Endothelial cell of umbilical vein (primary cell): ENCODE data around the gene PSD2. TPM values are rescaled to one million over a fixed set of nuclear protein-coding genes. Genes with fewer than 3 reads are reported as not detected.

Experiments
- BruUV-seq: library from RNA; stranded (reverse); fragments of 400-500 nt; replicated peaks from 2 replicates; lab custom pipeline; 2021; lab: Mats Ljungman, UMichigan
- CTCF ChIA-PET: fragments of 300-600, 350-600 bp; sonication (Branson Sonifier 250); formaldehyde crosslinking; loops from one replicate; lab custom pipeline; 2021; ENCODE audit warnings: antibody characterized with exemption, inconsistent platforms; lab: Charles Lee
- POLR2A ChIA-PET: fragments of 300-600, 350-600 bp; sonication (Branson Sonifier 250); formaldehyde crosslinking; loops from one replicate; lab custom pipeline; 2021; ENCODE audit warnings: antibody characterized with exemption, inconsistent platforms; lab: Charles Lee
- DNase-seq: peaks from one replicate; pipeline ENCODE4 v3.0.0-alpha.2; 2011; ENCODE audit warnings: low read depth, low spot score
- FAIRE-seq: peaks from 2 replicates; lab custom pipeline; 2011; peaks lifted over from hg19 to GRCh38; lab: Jason Lieb, UNC
- H2AFZ ChIP-seq: 2 replicates; pipeline ENCODE4 v1.6.0; 2012; ENCODE audit warnings: low read depth, low read length, control low read depth, inconsistent platforms
- H3K27ac ChIP-seq: 2 replicates; pipeline ENCODE4 v1.5.1; 2011; ENCODE audit warnings: low read depth, mild to moderate bottlenecking, control low read depth, low read length, moderate library complexity; ENCODE audit not compliant: insufficient read depth
- H3K27me3 ChIP-seq, 2 experiments: 2 replicates each; pipeline versions ENCODE4 v1.6.0 to v1.6.1; 2011; ENCODE audit warnings: low read length in 2 of 2, mixed read lengths in 1 of 2; ENCODE audit not compliant: control insufficient read depth in 2 of 2, insufficient read depth in 2 of 2
- H3K36me3 ChIP-seq, 2 experiments: 2 replicates in 1 of 2; 3 replicates in 1 of 2; pipeline ENCODE4 v1.5.1; 2011; ENCODE audit warnings: low read length in 2 of 2, mild to moderate bottlenecking in 1 of 2, moderate library complexity in 1 of 2; ENCODE audit not compliant: control insufficient read depth in 2 of 2, insufficient read depth in 2 of 2; ENCODE audit errors: extremely low read depth in 1 of 2
- H3K4me1 ChIP-seq: 3 replicates; pipeline ENCODE4 v1.5.1; 2011; ENCODE audit warnings: mild to moderate bottlenecking, low read length; ENCODE audit not compliant: control insufficient read depth, insufficient read depth; ENCODE audit errors: extremely low read depth
- H3K4me2 ChIP-seq: 2 replicates; pipeline ENCODE4 v1.6.1; 2011; ENCODE audit warnings: low read length, control low read depth, mixed read lengths; ENCODE audit not compliant: insufficient read depth
- H3K4me3 ChIP-seq, 3 experiments: fragments of 200-600 bp in 1 of 3; sonication (generic), shearing (Covaris generic) in 1 of 3; replicated peaks in 1 of 3; 2 replicates each; pipeline ENCODE4 v1.5.1; 2011 to 2016; ENCODE audit warnings: control low read depth in 3 of 3, low read length in 3 of 3, mild to moderate bottlenecking in 2 of 3, inconsistent platforms in 1 of 3, low read depth in 1 of 3, moderate library complexity in 1 of 3; ENCODE audit not compliant: insufficient read depth in 1 of 3
- H3K79me2 ChIP-seq: 2 replicates; pipeline ENCODE4 v1.6.0; 2012; ENCODE audit warnings: low read length, inconsistent platforms; ENCODE audit not compliant: control insufficient read depth, insufficient read depth
- H3K9ac ChIP-seq: replicated peaks from 2 replicates; pipeline ENCODE3; 2011; ENCODE audit warnings: low read length, control low read depth; ENCODE audit not compliant: insufficient read depth; ENCODE audit errors: extremely low read depth
- H3K9me1 ChIP-seq: replicated peaks from 3 replicates; pipeline ENCODE4 v1.6.0; 2011; ENCODE audit warnings: mild to moderate bottlenecking, low read length; ENCODE audit not compliant: control insufficient read depth, insufficient read depth; ENCODE audit errors: extremely low read depth
- H3K9me3 ChIP-seq: replicated peaks from 2 replicates; pipeline ENCODE4 v1.5.1; 2012; ENCODE audit warnings: low read length, inconsistent platforms; ENCODE audit not compliant: control insufficient read depth, insufficient read depth
- H4K20me1 ChIP-seq: replicated peaks from 2 replicates; pipeline ENCODE3; 2011; ENCODE audit warnings: mild to moderate bottlenecking, low read length; ENCODE audit not compliant: control insufficient read depth, insufficient read depth; ENCODE audit errors: extremely low read depth
- EZH2 ChIP-seq: IDR thresholded peaks from 2 replicates; pipeline ENCODE4 v1.6.1; 2012; ENCODE audit warnings: borderline replicate concordance, low read depth, mild to moderate bottlenecking, moderate library complexity, low read length, inconsistent platforms; ENCODE audit not compliant: severe bottlenecking
- FOS ChIP-seq: IDR thresholded peaks from 2 replicates; pipeline ENCODE4 v1.6.1; 2011; ENCODE audit warnings: mild to moderate bottlenecking, low read length, moderate library complexity, borderline replicate concordance; ENCODE audit not compliant: insufficient read depth
- GATA2 ChIP-seq: IDR thresholded peaks from 2 replicates; pipeline ENCODE4 v1.7.0; 2011; ENCODE audit warnings: low read depth, mild to moderate bottlenecking, moderate library complexity, mixed read lengths, low read length; ENCODE audit not compliant: insufficient read length, insufficient read depth
- JUN ChIP-seq: IDR thresholded peaks from 2 replicates; pipeline ENCODE4 v1.6.1; 2011; ENCODE audit warnings: borderline replicate concordance, low read depth; ENCODE audit not compliant: insufficient read length, insufficient read depth
- MYC ChIP-seq: IDR thresholded peaks from one replicate; pipeline ENCODE4 v1.6.1; 2011; ENCODE audit warnings: mild to moderate bottlenecking, low read depth, low read length
- POLR2A ChIP-seq: IDR thresholded peaks from 2 replicates; pipeline ENCODE4 v1.6.1; 2012; ENCODE audit warnings: low read depth, mild to moderate bottlenecking, control low read depth, low read length
- POLR2AphosphoS5 ChIP-seq: IDR thresholded peaks from 2 replicates; pipeline ENCODE4 v1.6.1; 2012; ENCODE audit warnings: low read depth, mild to moderate bottlenecking, control low read depth, low read length, moderate library complexity; ENCODE audit not compliant: insufficient read depth
- dilution Hi-C: fragments of 300-500 bp; cut with MboI; formaldehyde crosslinking; loops from one replicate; pipeline ENCODE4 v1.15.0; 2019; ENCODE audit warnings: low sequenced_read_pairs; ENCODE audit not compliant: extremely low pct_ligation_motif_present
- intact Hi-C: fragments of 100-400 bp; cut with micrococcal nuclease; formaldehyde crosslinking; loops from one replicate; pipeline ENCODE4 v1.10.0; 2022
- polyA plus RNA-seq, 4 experiments: library from polyadenylated mRNA; depleted of rRNA in 3 of 4; stranded (reverse) in 3 of 4; unstranded in 1 of 4; fragments of >200 nt; gene quantifications; 2 replicates each; pipeline versions ENCODE4 v1.2.1 to v1.2.3, GENCODE V29; 2011 to 2012; ENCODE audit warnings: missing spikeins in 1 of 4
- total RNA-seq: library from RNA; stranded (reverse); gene quantifications from 2 replicates; pipeline ENCODE4 v1.2.3, GENCODE V29; 2021
- TF ChIP-seq, protein P1 (sequence below), 2 donors: IDR thresholded peaks; 1 replicate in 1 of 2; 2 replicates in 1 of 2; pipeline ENCODE4 v1.5.1; 2011; ENCODE audit warnings: low read length in 2 of 2, mild to moderate bottlenecking in 2 of 2, moderate library complexity in 2 of 2, control low read depth in 1 of 2, inconsistent platforms in 1 of 2, low read depth in 1 of 2; ENCODE audit not compliant: insufficient read depth in 1 of 2; ENCODE audit errors: extremely low read depth in 1 of 2
- TF ChIP-seq, protein P2 (sequence below): IDR thresholded peaks from 2 replicates; pipeline ENCODE4 v1.6.1; 2011; ENCODE audit not compliant: insufficient read depth, insufficient read length

Gene PSD2
- total and polyA plus RNA-seq, 2 donors (not counting 3 experiments of a cell fraction or from before 2014, with no cell fraction given), result not detected

DNA sequence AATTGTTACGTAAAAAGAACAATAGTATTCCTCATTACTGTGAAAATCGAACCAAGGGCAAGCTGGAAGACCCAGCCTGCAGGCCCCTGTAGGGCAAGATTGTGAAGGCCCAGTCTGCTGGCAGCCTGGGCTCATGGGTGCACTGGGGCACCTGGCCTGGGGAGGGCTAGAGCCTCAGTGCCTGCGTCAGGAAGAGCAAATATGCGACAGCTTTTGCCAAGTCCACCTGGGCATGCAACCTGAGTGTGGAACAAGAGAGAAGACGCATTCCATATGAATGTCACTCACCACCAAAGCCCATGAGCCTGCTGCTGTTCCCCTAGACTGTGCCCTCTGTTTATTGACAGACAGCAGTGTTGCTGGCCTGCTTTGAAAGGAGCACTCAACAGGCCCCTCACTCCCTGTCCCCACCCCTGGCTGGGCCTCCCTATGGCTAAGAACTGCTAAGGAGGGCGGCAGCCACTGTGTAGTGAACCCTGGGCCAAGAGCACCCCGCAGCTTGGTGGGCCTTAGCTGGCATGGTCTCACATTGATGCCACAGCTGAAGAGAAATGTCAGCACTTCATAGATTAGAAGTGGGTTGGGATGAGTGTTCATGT lies 28.2 kb downstream of the PSD2 start:
- ChIA-PET POLR2A (no interaction called here), CTCF (interaction anchor here (0.9 kb wide), 2 partner anchors 37 to 145 kb away, joined by 3 to 4 read pairs; no protein-coding TSS in a partner anchor)
- H3K4me2 ChIP-seq, result no peak overlapping the region
- no peaks in the 10 kb centered on the region for H4K20me1 ChIP-seq
- TF ChIP-seq FOS (no peak), EZH2 (no peak), JUN (no peak), POLR2A (no peak), MYC (no peak), GATA2 (no peak), POLR2AphosphoS5 (no peak)
- TF ChIP-seq, protein P1, sequence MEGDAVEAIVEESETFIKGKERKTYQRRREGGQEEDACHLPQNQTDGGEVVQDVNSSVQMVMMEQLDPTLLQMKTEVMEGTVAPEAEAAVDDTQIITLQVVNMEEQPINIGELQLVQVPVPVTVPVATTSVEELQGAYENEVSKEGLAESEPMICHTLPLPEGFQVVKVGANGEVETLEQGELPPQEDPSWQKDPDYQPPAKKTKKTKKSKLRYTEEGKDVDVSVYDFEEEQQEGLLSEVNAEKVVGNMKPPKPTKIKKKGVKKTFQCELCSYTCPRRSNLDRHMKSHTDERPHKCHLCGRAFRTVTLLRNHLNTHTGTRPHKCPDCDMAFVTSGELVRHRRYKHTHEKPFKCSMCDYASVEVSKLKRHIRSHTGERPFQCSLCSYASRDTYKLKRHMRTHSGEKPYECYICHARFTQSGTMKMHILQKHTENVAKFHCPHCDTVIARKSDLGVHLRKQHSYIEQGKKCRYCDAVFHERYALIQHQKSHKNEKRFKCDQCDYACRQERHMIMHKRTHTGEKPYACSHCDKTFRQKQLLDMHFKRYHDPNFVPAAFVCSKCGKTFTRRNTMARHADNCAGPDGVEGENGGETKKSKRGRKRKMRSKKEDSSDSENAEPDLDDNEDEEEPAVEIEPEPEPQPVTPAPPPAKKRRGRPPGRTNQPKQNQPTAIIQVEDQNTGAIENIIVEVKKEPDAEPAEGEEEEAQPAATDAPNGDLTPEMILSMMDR (IDR thresholded peaks at IDR 0.05; ENCODE audit: extremely low read depth in 1 of 2, insufficient read depth in 1 of 2, low read depth in 1 of 2, low read length in 2 of 2), result no peak
- TF ChIP-seq, protein P2, sequence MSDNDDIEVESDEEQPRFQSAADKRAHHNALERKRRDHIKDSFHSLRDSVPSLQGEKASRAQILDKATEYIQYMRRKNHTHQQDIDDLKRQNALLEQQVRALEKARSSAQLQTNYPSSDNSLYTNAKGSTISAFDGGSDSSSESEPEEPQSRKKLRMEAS, result no peak
- no peaks in the 10 kb centered on the region for H3K27me3 ChIP-seq
- H3K9ac ChIP-seq, result no peak overlapping the region
- BruUV-seq, result no TSS peak
- H3K27ac ChIP-seq, result no peak overlapping the region
- H2AFZ ChIP-seq, result no peak overlapping the region
- no peaks in the 10 kb centered on the region for H3K36me3 ChIP-seq
- no peaks in the 10 kb centered on the region for H3K9me1 ChIP-seq
- DNase-seq (no peak), FAIRE-seq (no peak)
- no peaks in the 10 kb centered on the region for H3K79me2 ChIP-seq
- H3K9me3 ChIP-seq, result no peaks in the 10 kb centered on the region
- dilution Hi-C loops (no loop called here), intact Hi-C loops (no loop called here)
- H3K4me1 ChIP-seq, result no peaks in the 10 kb centered on the region
- H3K4me3 ChIP-seq, result no peak overlapping the region
